ENCODE measurements around the gene PPP1R3D. TPM values are rescaled to one million over a fixed set of nuclear protein-coding genes. Genes with fewer than 3 reads are reported as not detected.
"Not testable (repeated sequence)": the region's sequence is repeated elsewhere in the genome, so short reads cannot be mapped to it uniquely, and the experiment has no call there.

The PPP1R3D gene, protein sequence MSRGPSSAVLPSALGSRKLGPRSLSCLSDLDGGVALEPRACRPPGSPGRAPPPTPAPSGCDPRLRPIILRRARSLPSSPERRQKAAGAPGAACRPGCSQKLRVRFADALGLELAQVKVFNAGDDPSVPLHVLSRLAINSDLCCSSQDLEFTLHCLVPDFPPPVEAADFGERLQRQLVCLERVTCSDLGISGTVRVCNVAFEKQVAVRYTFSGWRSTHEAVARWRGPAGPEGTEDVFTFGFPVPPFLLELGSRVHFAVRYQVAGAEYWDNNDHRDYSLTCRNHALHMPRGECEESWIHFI
- total RNA-seq, result 9.2 TPM

DNA sequence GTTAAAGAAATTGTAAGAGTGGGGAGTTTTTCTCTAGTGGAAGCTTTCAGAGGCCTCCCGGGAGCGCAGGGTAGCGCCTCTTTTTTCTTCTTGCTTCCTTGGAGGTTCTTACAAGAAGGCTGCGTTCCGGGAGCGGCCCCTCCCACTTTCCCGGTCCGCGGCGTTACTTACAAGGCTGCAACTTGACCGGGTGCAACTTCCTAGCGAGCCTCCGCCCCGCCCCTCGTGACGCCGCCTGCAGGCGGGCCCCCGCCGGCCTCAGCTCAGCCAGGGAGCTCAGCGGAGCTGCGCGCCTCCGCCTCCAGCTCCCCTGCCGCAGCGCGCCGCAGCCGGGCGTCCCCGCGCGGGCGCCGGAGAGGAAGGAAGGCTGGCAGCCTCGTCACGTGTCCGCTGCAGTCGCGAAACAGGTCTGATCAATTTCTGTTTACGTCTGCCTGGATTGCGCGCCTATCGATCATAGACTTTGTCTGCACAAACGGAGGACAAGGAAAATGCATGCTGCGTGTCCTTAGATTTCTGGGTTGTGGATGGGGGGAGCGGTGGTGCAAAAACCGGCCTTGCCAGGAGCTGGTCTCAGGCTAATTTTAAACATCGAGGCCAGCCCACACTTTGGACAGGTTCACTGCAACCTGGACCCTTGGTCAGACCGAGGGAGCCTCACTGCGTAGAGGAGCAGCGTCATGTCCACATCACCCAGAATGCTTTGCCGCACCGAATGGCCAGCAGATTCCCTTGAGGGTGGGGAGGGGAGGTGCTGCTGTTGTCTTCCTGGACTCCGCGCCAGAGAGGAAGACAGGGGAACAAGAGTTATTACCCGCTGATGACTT lies at the start of gene PPP1R3D, which contains the start of gene FAM217B:
TSS of gene PPP1R3D (minus strand) at position 177 of the 827 bp plus-strand sequence. CDS start 374 bp downstream, outside the sequence.
TSS of gene FAM217B (plus strand) at position 261 of the 827 bp plus-strand sequence. CDS start 3,555 bp downstream, outside the sequence.
- peak; percentile 98 for DNase-seq (ENCODE audit: low spot score)

DNA sequence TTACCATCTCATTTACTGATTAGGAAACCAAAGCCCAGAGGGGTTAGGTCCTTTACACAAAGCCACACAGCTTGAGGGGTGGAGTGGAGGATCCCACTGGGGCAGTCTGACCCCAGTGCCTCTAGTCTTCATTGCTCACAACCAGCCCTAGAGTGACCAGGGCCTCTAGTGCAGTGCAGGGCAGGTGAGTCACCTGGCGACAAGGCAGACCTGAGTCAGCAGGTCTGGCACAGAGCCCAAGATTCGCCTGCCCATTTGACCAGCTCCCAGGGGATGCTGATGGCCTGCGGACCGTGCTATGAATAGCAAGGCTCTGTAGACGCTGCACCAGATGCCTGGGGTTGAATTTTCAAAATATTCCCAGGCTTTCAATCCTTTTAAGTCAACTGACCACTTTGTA lies 48.0 kb upstream of the PPP1R3D start:
- no peak for DNase-seq (ENCODE audit: low spot score)

DNA sequence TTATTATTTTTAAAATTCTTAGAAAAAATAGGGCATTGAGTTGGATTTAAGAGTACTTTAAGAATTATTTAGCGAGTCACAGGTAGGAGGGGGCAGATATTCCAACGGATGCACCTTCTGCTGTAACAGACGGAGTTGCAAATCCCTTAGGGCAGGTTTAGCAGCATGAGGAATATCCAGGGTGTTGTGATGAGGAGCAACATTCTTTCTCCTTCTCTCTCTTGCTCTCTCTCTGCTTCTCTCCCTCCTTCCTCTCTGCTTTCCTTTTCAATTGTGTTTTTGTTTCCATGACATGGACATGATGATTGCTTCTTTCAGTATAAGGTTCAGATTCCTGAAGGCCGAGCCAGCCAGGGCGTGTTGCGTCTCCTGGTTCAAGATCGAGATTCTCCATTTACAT lies 47.0 kb upstream of the PPP1R3D start:
- DNase-seq (ENCODE audit: low spot score), result no peak

DNA sequence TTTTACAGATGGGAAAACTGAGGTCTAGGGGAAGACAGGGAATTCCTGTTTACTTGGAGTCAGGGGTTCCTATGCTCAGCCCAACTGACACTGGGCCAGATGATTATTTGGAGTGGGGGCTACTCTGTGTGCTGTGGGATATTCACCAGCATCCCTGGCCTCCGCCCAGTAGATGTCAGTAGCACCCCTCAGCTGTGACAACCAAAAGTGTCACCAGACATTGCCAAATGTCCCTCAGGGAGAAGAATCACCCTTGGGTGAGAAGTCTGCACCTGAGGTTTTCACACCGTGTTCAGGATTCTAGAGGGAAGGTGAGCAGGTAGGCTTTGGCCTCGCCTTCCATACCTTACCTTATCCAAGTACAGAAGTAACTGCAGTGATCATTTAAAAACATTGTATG lies 45.8 kb upstream of the PPP1R3D start:
- DNase-seq (ENCODE audit: low spot score), result no peak

DNA sequence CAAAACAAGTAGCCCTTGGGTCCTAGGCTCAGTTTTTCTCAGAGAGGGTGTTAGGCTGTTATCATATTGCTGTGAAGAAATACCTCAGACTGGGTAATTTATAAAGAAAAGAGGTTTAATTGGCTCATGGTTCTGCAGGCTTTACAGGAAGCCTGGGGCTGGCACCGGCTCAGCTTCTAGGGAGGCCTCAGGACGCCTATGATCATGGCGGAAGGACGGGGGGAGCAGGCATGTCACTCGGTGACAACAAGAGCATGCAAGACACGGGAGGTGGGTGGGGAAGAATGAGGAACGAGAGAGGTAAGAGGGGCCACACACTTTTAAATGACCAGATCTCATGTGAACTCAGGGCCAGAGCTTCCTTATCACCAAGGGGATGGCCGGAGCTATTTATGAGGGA lies 45.1 kb upstream of the PPP1R3D start:
- no peak for DNase-seq (ENCODE audit: low spot score)

DNA sequence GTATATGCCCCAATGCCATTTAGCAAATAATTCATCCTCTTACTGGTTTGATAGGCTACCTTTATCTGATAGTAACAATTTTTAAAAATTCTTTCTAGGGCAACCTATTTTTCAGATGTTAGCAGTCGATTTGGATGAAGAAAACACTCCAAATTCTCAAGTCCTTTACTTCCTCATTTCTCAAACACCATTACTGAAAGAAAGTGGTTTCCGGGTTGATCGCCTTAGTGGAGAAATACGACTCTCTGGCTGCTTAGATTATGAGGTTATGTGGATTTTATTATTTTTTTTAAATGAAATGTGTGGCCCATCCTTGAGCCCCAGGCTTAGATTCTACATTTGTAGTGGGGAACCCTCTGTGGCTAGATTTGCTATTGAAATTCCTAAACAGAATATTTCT lies 44.4 kb upstream of the PPP1R3D start:
- no peak for DNase-seq (ENCODE audit: low spot score)

DNA sequence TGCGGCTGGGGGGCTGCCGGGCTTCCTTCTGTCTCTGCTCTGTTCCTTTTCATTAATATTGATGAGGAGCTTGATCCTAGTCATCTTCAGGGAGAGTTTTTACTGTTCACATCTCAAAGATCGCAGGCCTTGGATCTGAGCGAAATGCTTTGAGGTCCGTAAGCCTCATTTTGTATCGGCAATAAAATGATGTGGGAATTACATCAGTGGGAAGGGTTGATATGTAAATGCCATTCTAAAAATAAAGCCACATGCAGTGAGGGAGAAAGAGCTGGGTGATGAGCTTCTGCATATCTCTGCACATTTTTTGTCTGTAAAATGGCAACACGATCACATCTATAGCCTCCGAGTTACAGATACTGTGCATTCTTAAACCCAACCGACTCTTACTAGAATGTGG lies 43.0 kb upstream of the PPP1R3D start:
- DNase-seq (ENCODE audit: low spot score), result no peak

DNA sequence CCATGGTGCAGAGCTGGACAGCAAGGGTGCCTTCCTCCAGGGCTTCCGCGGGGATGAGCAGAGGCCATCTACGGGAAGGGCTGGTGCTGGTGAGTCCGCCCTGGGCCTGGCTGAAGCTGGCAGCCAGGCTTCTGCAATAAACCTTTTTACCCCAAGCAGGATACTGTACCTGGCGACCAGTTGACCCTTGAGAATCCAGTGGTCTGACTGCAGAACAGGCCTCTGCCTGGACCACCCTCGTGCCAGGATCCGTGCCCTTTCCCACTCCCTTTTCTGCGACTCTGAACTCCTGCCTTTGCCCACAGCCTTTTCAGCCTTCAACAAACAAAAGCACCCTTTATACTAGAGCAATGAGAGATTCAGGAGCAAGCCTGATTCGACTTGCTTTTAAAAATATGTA lies 37.0 kb upstream of the PPP1R3D start:
- no peak for DNase-seq (ENCODE audit: low spot score)

DNA sequence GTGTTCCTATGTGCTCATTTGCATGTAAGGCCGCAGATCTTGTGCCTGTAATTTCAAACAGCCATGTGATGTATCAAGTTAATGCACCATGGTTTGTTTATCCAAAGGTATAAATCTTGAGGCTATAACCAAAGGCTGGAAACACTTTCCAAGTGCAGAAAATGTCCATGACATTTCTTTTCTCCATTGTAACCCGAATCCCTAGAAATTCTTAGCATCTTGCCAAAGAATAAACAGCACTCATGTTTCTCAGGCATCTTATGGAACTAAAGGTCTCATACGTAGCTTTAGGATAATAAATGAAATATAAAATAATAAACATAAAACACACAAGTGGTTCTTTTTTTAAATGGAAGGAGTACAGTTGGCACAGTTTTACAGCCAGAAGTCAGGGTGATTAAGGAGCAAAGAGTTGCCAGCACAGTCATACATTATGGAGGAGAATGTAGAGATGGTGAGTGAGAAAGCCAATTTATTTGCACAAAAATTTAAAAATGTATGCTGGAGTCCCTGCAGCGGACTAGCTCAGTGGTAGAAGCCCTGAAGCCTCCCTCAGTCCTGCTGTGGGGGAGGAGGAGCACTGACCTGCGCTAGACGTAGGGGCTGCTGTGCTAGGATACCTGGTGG lies 36.2 kb upstream of the PPP1R3D start:
- DNase-seq (ENCODE audit: low spot score), result no peak

DNA sequence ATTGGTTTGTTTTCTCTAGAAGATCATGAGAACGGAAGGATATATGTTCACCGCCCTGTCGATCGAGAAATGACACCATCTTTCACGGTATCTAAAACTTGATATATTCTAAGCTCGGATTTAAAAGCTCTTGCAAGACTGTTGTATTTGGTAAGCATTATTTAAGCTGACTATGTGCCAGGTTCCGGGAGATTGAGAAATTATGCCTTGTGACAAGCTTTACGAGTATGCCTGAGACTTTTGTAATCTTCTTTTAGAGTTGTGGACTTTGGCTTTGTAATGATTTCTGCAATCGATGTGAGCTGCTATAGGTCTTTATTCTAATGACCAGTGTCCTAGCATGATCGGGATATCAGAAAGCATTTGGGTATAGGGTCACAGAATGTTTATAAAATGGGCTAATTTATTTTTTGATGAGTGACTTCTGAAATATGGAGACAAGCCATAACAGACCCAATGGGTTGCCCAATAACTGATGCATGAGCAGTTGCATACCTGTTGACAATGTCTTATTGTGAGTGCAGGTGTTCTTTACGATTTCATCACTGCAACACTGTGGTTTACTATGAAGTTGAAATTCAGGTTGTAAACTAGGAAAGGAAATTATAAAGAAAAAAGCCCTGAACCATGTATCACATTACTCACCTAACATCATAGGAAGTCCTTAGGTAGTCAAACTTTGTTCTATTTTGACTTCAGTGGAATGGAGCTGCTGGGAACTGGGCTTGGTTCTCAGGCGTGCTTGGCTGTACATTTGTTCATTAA lies 32.1 kb upstream of the PPP1R3D start:
- no peak for DNase-seq (ENCODE audit: low spot score)

DNA sequence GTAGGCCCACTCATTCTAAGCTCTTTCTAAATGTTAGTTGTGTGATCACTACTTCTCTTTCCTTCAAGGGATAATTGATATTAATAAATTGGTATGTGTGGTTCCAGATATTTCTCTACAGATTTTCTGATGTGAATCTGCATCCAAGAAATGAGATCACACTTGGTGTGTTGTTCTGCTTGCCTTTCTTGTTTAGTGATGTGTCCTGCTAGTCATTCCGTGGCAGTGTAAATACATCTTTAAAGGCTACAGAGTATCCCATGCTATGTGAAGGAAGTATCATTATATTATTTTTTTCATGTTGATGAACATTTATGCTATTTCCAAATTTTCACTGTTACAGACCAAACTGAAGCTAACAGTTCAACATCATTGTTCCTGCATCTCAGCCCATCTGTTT lies 31.3 kb upstream of the PPP1R3D start:
- DNase-seq (ENCODE audit: low spot score), result no peak

DNA sequence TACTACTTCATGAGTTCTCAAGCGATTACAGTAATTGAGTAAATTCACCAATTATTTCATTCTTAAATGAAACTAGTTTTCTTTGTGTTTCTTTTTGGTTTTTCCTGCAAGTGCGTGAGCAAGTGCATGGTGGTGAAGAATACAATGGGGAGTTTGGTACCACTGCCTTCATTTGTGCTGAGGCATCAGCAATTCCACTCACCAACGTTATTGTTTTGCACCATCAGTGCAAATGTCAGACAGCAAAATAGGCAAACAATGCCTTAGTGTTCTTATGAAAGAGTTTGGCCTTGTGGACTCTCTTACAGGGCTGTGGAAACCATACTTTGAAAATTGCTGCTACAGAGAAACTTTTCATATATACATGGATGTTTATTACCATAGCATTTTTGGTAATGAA lies 26.3 kb upstream of the PPP1R3D start:
- no peak for DNase-seq (ENCODE audit: low spot score)

DNA sequence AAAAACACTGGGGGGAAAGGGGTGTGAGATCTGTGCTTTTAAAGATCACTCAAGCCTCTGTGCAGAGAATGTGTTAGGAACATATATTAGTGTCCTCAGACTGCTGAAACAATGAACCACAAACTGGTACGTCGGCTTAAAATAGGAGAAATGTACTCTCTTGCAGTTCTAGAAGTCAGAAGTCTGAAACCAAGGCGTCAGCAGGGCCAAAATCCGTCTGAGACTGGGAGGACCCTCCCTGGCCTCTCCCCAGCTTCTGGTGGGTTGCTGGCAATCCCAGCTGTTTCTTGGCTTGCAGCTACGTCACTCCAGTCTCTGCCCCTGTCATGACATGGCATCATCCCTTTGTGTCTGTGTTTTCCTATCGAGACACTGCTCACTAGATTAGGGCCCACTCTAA lies 22.1 kb upstream of the PPP1R3D start:
- DNase-seq (ENCODE audit: low spot score), result no peak

DNA sequence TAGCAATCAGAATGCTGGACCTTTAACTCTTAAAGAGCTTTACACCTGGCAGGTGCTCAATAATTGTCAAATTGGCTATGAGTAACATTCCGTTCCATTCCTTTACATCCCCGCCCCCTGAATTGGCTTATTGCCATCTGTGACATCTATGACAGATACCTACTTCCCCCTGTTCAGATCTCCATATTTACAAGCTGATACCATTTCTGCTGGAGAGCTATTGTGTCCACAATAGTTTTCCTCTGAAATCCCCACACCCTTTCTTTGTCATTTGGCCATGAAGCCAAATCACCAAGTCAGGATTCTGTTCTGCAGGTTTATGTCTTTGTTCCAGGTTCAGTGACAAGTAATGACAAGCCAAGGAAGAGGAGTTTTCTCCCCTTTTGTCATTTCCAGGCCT lies 21.3 kb upstream of the PPP1R3D start:
- no peak for DNase-seq (ENCODE audit: low spot score)

DNA sequence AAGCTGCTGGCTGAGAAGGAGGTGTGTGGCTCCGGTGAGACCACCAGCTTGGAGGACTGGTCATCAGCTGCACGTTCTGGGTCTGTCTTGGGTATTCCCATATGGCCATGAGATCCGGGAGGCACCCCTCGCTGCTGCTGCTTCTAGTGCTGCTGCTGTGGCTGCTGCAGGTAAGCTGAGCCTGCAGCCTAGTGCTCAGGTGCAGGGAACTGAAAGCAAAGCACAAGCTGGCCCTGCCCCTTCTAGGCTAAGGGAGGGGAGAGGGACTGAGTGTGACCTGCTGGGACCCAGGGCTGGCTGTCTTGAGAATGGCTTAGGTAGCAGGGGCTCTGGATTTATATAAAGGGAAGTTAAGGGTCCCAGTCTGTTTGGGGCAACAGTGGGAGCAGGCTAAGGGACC lies 18.5 kb upstream of the PPP1R3D start:
- no peak for DNase-seq (ENCODE audit: low spot score)

DNA sequence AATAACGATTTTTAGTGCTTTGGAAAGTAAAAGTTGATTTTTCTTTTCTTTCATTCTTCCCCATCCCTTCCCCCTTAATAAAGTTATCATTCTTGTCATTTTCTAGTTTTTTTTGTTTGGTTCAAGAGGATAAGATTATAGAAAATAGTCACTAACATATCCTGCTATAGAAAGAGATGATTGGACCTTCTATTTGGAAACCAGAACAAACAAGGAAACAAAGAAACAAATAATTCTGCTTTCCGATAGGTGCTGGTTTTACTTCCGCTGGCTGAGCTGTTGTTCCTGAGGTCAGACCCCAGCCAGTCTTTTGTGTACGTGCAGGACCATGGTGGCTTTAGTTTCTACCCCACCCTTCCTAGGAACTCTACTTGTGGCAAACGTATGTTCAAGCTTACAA lies 18.0 kb upstream of the PPP1R3D start, which contains the start of gene CDH26:
TSS of gene CDH26 (plus strand) at position 301 of the 400 bp plus-strand sequence. CDS start 304 bp downstream, outside the sequence.
- DNase-seq (ENCODE audit: low spot score), result no peak

DNA sequence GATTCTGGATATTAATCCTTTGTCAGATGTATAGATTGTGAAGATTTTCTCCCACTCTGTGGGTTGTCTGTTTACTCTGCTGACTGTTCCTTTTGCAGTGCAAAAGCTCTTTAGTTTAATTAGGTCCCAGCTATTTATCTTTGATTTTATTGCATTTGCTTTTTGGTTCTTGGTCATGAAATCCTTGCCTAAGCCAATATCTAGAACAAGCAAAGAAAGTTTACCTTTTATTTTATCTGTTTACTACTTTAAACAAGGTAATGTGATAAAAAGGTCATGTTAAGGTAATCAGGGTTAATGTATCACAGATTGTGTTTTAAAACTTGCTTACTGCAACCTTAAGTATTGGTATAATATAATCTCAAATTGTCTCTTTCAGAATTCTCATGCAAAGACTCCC lies 17.5 kb upstream of the PPP1R3D start:
- not testable (repeated sequence) for DNase-seq (ENCODE audit: low spot score)

DNA sequence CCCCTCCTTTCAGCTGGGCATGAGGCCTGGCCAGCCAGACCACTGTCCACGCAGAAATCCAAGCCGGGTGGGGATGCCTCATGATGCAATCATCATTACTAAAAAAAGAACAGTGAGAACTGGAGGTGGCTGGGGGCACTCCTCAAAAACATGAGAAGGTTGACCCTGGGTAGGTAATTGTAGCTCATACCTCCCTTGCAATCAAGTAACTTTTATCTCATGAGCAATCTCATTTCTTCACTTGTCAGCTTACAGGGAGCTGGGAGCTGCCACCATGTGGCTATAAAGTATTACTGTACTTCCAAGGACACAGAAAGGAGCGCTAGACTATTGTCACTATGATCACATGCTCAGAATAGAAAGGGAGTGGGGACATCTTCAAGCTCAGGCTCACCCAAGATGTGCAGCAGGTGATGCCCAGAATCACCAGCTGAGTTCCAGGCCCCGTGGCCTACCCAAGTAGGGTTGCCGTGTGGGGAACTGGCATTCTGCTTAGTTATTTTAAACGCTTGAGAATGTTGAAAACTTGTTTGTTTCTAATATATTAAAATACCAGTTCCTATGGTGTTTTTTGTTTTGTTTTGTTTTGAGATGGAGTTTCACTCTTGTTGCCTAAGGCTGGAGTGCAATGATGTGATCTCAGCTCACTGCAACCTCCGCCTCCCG lies 15.2 kb upstream of the PPP1R3D start:
- no peak for DNase-seq (ENCODE audit: low spot score)

DNA sequence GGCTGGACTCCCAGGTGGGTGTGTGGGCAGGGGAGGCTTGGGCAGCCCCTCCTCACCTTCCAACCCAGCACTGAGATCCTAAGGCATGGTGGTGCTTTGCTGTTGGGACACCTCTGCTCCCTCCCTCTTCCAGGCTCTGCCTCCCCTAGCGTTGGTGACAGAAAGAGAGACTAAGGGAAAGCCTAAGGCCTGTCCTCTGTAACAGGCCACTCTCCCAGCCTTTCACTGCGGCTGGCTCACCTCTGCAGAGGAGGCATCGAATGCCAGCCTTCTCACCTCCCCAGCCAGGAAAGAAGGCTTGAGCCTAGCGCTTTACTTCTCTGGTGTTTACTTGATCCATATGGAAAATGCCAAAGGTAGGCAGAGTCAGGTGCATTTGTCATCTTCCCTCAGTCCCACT lies 14.6 kb upstream of the PPP1R3D start:
- DNase-seq (ENCODE audit: low spot score), result no peak

DNA sequence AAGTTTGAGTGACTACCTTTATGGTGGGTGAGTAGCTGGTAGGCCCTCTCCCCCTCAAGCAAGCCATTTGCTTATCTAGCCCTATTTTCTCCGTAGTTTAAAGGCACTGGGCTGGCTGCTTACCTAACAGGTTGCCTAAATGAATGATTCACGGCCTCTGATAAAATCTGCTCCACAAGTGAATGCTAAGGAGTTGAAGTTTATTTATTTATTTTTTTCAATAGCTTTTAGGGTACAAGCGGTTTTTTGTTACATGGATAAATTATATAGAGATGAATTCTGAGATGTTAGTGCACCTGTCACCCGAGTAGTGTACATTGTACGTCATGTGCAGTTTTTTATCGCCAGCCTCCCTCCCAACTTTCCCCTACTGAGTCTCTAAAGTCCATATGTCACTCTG lies 9.8 kb upstream of the PPP1R3D start:
- no peak for DNase-seq (ENCODE audit: low spot score)
